Measurements from ENCODE around the gene CPNE8.
A peak's percentile ranks its signal among the peaks of the same experiment; 100 is the strongest.

Gene CPNE8

DNA sequence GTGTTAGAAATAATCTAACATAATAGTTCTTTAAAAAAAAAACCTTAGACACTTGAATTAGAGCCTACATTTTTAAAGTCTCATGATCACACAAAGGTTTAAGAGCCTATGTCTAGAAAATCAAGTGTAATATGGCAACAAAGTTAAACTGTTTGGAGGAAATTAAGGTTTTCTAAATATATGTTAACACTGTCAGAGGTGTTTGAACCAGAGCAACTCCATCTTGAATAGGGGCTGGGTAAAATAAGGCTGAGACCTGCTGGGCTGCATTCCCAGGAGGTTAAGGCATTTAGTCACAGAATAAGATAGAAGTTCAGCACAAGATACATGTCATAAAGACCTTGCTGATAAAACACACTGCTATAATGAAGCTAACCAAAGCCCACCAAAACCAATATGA, 12.4 kb downstream of the CPNE8 start:
- no peak for DNase-seq

DNA sequence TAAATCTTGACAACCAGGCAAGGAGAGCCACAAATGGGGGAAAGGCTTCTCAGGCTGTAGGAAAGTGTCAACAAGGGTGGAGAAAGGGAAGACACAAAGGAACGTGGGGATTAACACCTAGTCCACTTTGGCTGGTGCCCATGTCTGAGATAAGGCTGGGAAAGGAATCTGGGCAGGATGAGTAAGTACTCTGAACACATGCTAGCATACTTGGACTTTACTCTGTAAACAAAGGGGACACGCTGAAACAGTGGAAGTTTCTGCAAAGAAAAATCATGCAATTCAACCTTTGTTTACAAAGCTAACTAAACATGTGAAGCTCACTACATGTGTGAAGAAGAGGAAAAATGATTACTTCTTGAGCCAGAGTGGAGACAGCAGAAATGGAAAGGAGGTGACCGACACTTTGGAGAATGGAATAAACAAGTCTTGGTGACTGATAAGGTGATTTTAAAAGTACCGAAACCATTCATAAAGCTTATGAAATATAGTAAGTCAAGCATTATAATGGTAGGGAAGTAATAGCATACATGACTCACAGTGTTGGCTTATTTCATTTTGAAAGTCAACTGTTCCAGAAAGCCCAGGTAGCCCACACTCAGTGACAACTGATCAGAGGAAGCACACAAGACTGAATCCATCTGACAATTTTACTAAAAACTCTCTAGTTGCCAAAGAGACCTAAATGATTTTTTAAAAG, 13.2 kb downstream of the CPNE8 start:
- DNase-seq: no peak

DNA sequence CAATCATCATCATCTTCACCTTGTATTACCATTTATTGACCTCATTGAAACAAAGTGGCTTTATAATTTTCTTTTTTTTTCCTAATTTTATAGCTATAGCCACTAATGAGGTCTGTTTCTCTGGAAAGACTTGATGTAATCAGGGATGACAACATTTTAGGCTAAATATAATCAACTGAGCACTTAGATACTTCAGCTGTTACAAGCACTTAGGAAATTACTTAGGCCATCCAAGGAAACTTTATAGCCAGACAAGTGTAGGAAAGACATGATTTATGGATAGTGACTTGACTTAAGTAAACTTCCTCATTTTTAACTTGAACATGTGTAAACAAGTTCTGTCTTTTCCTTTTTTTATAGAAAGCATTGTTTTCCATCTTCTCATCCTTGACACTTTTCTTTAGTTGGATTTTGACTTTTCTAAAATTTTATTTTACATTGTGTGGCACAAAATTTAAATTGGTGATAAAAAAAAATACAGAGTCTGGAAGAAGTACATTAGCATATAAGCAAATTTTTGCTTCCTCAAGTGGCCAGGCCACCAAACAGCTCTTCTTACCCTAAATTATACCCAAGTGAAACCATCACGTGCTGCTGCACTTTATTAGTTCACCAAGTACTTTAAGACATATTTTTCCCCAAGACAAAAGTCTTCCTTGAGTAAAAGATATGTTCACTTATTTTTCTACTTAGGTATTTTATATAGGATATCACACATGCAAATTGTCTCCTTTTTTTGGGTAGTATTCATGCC, 15.1 kb downstream of the CPNE8 start:
- no peak for DNase-seq

DNA sequence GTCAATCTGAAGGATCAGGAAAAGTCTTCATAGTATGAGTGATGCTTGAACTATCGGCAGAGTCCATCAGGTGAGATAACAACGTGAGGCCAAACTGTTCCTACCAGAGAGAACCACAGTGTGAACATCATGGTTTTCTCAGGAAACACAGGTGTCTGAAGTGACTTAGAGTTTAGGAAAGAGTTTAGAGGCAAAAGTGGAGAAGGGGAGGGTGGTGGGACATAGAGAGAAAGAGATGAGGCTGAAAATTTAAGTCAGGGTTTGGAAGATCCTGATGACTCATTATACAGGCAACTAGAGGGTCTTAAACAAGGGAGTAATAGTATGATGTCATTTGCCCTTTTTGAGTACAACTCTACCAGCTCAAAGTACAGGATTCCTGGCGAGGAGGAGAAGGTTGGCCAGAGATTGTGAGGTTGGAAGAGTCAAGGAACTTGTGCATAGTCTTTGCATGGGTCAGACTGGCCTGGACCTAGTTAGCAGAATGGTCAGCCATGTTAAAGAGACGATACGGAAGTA, 16.0 kb downstream of the CPNE8 start:
- no peak for DNase-seq

DNA sequence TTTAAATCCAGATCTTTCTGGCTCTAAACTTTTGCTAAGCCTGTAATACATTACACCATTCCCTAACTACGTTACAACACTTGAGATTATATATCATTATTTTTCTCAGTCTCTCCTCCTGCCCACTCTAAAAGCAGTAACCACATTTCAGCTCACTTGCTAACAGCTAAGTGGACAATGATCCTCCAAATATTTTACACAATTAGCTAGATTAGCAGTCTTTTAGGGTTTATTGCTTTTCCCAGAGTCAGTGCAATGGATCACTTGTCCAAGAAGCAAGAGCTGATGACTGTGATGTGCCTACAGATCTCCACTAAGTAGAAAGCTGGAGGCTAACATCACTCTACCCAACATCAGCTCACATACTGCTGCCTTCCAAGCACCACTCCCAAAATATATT, 17.6 kb downstream of the CPNE8 start:
- DNase-seq: no peak

DNA sequence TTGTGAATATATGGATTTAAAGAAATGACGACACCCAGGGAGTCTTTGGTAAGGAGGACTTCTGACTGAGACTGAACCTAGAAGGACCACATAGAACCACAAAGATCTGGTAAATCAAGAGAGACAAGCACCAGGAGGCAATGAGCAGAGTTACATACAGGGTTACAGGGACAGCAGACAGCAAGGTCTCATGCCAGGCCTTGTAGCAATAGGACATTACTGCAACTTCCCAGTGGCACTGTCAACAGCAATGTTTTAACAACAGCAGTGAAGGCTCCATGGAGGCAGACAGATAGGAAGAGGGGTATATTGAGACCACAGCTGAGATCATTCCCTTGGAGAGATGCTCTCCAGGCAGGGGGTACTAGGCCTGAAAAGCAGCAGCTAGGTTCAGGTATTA, 18.5 kb downstream of the CPNE8 start:
- DNase-seq: no peak

DNA sequence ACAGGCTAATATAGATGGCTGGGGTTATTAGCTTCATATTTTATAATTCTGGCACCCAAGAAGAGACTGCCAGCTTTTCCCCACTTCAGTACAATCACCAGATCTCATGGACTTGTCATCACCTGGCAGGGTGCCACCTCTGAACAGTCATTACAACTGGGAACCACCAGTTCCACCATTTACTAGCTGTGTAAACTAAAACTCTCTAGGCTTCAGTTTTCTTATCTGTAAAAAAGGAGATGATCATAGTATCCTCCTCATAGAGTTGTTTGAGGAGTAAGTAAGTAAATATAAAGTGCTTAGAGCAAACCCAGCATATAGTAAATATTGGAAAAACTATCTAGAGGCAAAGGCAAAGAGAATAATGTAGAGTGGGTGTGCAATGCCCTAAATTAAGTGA, 19.3 kb downstream of the CPNE8 start:
- peak; percentile 14 for DNase-seq

DNA sequence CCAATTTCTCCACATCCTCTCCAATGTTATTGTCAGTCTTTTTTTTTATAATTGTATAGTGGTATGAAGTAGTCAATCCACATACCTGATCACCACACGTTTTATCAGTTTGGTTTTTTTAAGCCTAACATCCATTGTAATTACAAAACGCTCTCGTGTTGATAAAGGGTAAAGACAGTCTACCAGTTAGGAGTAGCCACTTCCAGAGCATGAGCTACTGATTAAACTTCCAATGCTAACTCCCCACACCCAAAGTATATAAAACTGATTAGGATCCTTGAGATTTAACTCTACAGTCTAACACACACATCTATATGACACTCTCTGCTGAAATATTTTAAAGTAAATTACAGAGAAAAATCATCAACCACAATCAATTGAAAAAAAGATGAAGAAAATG, 20.7 kb downstream of the CPNE8 start:
- DNase-seq: no peak

DNA sequence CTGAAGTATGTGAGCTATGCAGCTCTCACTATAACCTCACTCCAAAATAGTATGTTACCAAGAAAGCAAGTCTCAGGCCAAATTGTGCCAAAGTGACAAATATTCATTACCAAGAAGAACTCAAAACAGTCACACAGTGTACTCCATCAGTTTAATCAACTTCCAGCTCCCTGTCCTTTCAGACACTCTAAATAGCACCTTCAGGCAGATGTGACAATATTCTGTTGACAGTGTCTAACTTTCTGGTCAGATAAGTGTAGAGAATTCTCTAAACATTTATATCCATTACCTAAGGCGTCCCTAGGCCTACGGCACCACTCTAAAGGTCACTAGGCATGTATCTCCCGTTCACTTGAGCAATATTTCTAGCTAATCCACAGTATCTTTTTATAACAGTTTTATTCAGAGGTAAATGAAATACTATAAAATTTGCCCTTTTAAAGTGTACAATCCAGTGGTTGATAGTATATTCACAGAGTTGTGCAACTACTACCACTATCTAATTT, 21.7 kb downstream of the CPNE8 start:
- DNase-seq: no peak

DNA sequence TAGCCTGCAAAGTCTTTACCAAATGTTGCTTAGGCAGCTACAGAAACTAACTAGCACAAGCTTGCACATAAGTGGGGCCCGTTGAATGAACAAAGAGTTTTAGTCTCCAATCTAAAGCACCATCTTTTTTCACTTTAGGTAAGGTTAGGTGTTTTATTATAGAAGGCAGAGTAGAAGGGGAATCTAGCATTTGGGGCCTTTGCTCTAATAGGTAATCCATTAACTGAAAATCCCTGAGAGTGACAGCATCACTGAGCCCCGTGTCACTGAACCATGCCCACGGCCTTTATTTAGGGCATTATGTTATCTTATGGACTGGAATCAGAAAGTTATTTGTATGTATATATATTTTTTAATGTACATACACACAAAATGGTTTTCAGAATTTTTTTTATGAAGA, 25.1 kb downstream of the CPNE8 start:
- no peak for DNase-seq

DNA sequence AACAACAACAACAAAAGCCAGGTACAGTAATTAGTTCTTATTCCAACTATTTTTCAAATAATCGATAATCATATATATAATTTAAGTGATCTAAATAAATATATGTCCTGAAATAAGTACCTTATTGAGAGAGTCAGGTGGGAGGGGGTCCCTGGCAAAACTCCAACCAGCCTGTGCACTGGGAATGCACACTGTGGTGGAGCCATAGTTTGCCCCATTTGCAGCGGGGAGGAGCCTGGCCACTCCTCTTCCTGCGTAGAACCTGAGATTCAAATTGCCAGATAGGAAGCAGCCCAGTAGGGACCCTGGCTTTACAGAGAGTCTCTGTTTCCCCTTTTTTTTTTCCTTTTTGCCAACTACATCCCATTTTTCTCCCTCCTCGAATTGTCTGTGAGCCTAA, 26.4 kb downstream of the CPNE8 start:
- no peak for DNase-seq

DNA sequence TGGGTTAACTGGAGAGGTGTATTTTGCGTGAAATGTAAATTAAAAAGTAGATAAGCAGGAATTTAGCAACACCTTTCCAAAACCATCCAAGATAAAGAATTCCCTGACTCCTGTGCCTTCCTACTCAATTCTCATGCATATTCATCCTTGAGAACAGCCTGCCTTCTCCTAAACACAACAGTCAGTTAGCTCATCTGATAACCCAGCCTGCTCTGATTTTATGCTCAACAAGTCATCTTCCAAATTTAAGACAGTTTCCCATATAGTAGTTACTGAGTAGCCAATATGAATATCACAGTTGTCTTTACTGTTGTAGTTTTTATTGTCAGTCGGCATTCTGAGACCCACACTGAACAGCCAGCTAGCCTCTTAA, 27.1 kb downstream of the CPNE8 start:
- DNase-seq: no peak

DNA sequence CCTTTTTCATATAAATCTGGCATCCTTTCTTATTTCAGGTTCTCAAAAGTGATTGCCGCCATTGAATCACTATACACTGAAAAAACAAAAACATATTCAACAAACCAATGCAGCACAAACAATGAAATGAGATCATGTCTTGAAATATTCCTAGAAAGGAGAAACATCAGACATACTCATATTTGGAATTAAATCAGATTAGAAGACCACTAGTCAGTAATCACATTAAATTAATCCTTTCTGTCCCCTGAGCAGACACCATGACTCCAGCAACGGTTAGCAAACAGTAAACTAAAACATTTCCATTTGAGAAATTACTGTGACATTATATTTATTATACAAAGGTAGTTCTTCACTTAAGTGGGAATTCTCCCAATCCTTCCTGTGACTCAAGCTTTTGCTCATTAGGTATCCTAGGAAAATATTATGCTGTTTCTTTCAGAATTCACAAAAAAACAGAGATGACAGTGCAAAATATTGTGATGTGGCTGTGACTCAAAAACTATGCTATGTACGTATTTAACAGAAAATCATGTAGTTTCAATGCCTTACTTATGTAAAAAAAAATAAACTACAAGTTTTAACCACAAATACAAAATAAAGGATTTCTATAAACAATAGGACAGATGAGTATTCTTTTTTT, 29.7 kb downstream of the CPNE8 start:
- no peak for DNase-seq

DNA sequence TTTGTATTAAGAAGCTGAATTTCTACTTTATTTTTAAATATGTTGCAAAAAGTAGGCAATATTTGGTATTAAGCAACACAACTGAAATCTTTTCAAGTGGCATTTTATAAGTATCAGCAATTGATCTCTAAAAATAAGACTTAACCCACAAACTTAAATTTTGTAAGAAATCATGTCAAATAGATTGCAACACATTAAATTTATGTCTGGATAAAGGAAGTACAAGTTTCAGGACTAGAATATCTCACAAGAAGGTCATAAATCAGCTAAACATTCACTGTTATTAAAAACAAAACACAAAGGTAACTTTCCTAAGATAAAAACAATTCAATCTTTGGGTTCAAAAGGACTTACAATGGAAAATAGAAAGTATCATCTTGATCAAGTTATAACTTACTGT, 32.8 kb downstream of the CPNE8 start:
- DNase-seq: no peak

DNA sequence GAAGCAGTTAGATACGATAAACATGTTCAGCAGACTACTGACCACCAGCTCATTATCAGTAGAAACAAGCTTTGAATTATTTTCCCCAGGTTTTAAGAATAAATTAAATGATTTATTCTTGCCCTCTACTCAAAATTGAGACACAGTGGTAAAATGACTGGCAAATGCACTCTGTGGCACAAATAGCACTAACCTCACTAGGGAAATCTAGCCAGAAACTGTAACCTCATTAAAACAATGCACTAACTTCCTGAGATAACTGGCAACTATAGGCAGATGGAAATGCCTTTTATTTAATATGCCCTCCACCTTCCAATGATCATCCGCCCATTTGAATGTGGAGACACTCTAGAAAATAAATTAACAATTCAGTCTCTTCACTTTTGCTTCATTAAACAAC, 33.2 kb downstream of the CPNE8 start:
- DNase-seq: no peak

DNA sequence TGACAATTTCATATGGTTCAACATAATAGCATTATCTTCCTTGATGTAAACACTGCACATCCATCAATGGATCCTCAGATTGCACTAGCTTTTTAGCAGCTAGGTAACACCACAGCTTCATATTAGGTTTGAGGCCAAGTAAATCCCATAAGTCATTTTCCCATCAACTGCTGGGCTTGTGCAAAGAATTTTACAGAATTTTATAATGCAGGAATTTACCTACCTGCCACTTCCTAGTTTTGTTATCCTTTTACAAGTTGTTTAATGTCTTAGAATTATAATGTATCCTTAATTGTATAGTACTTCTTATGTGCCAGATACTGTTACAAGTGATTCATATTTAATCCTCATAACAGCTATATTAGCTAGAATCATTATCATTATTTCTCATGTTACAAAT, 36.4 kb downstream of the CPNE8 start:
- no peak for DNase-seq

DNA sequence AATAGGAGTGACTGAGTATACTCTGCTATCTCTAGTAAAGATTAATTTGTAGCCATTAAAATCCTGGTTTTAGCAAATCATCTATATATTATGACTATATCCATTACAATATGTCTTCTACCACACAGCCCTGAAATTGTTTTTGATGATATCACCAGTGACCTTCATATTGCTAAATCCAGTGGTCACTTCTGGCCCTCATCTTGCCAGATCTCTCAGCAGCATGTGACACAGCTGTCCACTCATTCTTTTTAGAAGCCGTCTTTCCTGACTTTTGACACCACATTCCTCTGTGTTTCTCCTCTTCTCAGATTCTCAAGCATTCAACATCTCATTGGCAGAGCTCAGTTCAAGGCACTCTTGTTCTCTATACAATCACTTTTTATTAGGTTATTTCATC, 54.9 kb downstream of the CPNE8 start:
- DNase-seq: no peak

DNA sequence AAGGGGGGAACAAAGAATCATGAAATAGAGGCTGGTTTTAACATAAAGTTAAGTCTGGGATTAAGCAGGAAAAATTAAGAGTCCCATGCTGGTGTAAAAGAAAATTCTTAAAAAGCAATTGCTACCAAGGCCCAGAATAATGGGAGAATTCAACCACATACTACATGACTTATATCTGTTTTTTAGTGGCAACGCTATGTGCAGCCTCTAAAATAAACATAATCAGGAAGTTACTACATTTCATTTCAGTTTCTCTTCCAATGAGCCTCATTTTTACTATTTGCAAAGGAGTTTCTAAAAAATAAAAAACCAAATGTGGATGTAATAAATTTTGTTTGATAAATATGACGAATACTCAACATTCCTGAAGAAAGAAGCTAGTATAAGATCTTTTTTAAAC, 58.1 kb downstream of the CPNE8 start:
- no peak for DNase-seq

DNA sequence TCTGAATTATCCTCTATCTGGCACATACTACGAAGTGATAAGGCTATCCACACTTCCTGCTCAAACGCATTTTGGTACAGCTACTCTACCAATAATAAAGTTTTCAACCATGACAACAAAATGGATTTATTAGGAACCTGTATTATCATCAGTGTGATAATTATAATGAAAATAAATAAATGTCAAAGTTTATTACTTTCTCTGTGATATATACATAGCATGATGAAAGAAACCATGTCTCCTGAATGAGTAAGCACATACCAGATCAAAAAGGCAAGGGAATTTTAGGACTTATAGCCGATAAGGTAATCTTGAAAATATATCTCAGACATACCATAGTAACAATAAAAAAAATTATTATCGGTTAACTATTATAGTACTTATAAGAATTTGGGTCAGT, 61.1 kb downstream of the CPNE8 start:
- DNase-seq: no peak

DNA sequence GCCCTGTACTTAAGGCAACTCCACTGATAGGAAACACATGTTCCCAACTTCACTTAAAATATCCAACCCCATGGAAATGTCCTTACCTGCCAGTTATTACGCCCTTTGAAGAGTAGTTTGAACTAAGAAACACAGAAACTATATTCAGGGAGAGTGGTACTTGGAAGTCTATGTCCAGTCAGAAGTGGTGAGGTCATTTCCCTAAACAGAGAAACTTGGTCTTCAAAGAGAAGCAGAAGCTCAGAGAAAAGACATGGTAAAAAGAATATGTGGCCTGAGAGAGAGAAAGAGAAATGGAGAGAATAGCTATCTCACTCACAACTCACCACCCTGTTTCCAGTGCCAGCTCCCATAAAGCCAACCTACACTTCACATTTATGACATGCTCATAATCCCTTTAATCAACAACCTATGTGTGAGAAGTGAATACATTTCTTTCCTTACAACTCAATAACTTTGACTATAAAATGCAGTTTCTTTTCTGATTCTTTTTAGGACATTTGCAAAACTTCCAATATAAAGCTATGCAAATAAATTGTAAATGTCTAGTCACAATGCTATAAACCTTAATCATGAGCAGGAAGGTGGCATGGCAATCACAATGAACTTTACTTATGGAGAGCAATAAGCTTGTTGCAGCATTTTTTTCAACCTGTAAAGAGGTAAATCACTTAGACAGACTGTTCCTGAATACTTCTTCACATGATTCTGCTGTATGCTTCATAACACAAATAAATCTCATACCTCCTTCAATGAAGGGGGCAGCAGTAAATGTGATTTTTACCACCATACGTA, 67.1 kb downstream of the CPNE8 start:
- no peak for DNase-seq

DNA sequence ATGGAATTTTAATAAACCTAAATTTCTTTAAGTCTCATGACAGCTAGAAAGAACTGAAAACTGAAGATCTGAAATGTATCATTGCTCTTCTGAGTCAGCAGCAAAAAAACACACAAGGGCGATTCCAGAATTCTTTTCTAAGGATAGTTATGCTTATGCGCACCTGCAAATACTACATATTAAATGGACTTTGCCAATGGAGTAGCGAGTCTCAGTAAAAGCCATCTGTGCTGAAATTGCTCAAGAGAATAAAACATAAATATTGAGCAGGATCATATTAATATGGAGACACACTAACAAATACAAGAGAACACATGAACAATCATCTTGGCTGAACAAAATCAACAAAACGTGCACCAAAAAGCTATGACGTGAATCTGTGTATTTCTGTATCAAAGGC, 73.7 kb downstream of the CPNE8 start:
- no peak for DNase-seq

DNA sequence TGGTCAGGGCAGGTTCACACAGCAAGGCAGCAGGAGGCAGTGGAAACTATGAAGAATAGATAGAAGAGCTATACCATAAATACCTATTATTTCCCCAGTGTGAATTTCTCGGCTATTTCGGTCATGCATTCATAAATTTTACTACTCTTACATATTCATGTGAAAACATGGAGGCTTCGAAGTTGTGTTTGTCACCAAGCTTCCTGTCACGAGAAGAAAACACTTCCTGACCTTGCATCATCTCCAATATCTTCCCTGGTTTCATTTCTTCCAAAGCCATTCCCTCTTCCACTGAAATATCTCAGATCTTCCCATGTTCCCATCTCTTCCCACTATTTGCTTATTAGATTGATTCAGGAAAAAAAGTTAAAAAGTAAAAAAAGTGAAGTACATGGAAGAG, 80.4 kb downstream of the CPNE8 start:
- DNase-seq: no peak

DNA sequence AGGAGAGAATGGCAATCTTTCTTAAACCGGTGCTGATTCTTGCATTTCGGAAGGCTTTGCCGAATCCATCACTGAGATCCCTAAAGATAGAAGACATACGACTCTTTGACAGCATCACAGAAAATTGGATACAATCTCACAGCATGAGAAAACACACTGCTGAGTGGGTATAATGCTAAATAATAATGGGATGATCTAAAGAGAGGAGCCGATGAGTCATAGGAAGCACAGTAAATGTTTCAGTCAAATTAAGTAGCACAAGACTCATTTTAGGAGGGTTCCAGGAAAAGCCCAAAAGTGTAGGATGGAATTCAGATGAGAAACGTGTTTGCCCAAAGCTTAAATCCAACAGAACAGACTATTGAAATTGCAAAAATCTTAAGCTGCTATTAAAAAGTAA, 81.7 kb downstream of the CPNE8 start:
- DNase-seq: no peak

All from activated naive CD4-positive, alpha-beta T cell treated with anti-CD3 and anti-CD28 coated beads, Interleukin-2, amount 50 U/mL, for 16 hours (primary cell).